DOHH2 (cell line): ENCODE data around the gene ERFL.

ENCODE experiments used
- H3F3A ChIP-seq: fragments of 200-600 bp; sonication (generic), shearing (Covaris generic); 2 replicates; pipeline ENCODE4 v1.6.0; 2016; ENCODE audit warnings: antibody characterized with exemption, mild to moderate bottlenecking; ENCODE audit not compliant: control insufficient read depth, insufficient read depth
- H3K27ac ChIP-seq: fragments of 200-600 bp; sonication (generic); 2 replicates; pipeline ENCODE4 v1.5.1; 2014; ENCODE audit warnings: low read depth, mild to moderate bottlenecking, low read length, moderate library complexity
- H3K27me3 ChIP-seq: fragments of 200-600 bp; sonication (generic); 2 replicates; pipeline ENCODE4 v1.6.1; 2014; ENCODE audit warnings: mild to moderate bottlenecking, low read length, mixed read lengths; ENCODE audit not compliant: control insufficient read depth
- H3K36me3 ChIP-seq: fragments of 200-600 bp; sonication (generic); 2 replicates; pipeline ENCODE4 v1.6.1; 2014; ENCODE audit warnings: mild to moderate bottlenecking, low read length, moderate library complexity, mixed read lengths; ENCODE audit not compliant: control insufficient read depth
- H3K4me1 ChIP-seq: fragments of 200-600 bp; sonication (generic); 2 replicates; pipeline ENCODE4 v1.6.1; 2014; ENCODE audit warnings: mild to moderate bottlenecking, low read length, mixed read lengths; ENCODE audit not compliant: control insufficient read depth
- H3K4me2 ChIP-seq: fragments of 200-600 bp; sonication (generic); 2 replicates; pipeline ENCODE4 v1.6.0; 2014; ENCODE audit warnings: mild to moderate bottlenecking, low read length, moderate library complexity
- H3K4me3 ChIP-seq: fragments of 200-600 bp; sonication (generic); 2 replicates; pipeline ENCODE4 v1.5.1; 2014; ENCODE audit warnings: mild to moderate bottlenecking, low read length, mixed read lengths
- H3K79me2 ChIP-seq: fragments of 200-600 bp; sonication (generic); 2 replicates; pipeline ENCODE4 v1.6.1; 2014; ENCODE audit warnings: mild to moderate bottlenecking, low read length, mixed read lengths; ENCODE audit not compliant: control insufficient read depth
- H3K9me2 ChIP-seq: fragments of 200-600 bp; sonication (generic); replicated peaks from 2 replicates; pipeline ENCODE4 v1.6.1; 2014; ENCODE audit warnings: mild to moderate bottlenecking, low read length, mixed read lengths; ENCODE audit not compliant: control insufficient read depth
- H3K9me3 ChIP-seq: fragments of 200-600 bp; sonication (generic); 2 replicates; pipeline ENCODE4 v1.6.1; 2014; ENCODE audit warnings: antibody characterized with exemption, low read length, mixed read lengths; ENCODE audit not compliant: control insufficient read depth, insufficient read depth
- H4K20me1 ChIP-seq: fragments of 200-600 bp; sonication (generic); 2 replicates; pipeline ENCODE4 v1.6.0; 2014; ENCODE audit warnings: low read depth, mild to moderate bottlenecking, antibody characterized with exemption, low read length, moderate library complexity; ENCODE audit not compliant: control insufficient read depth, insufficient read depth
- EZH2phosphoT487 ChIP-seq: fragments of 200-600 bp; sonication (generic); IDR thresholded peaks from 2 replicates; pipeline ENCODE4 v1.6.1; 2017; ENCODE audit warnings: borderline replicate concordance, mild to moderate bottlenecking, antibody characterized with exemption, low read length, moderate library complexity, mixed read lengths
- TF ChIP-seq, protein P1 (sequence below): fragments of 200-600 bp; sonication (generic); IDR thresholded peaks from one replicate; pipeline ENCODE4 v1.5.1; 2014; ENCODE audit warnings: antibody characterized with exemption, mild to moderate bottlenecking, low read depth, low read length; ENCODE audit not compliant: poor library complexity, severe bottlenecking

ERFL gene

DNA sequence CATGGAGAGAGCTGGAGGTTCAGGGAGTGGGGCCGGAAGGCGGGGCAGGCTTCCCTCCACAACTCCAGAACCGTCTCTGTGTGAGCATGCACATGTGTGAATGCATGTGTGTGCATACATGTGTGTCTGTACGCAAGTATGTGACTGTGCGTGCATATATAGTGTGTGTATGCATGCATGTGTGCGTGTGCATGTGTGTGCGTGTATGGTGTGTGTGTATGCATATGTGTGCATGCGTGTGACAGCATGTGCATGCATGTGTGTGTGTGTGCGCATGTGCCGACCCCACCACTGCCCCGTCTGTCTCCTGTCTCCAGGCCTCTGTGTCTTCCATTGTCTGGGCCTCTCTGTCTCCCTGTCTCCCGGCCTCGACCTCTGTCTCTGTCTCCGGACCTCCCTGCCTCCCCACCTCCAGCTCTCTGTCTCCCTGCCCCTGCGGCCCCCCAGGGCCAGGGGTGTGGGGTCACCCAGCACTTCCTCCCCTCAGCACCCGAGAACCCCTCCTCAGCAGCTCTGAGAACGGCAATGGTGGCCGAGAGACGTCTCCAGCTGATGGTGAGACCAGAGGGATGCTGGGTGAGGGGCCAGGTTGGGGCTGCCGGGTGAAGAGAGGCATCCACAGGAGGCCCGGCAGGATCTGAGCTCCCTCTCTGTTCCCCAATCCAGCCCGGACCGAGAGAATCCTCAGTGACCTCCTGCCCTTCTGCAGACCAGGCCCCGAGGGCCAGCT is 22.8 kb downstream of the ERFL start:
- TF ChIP-seq, protein P1, sequence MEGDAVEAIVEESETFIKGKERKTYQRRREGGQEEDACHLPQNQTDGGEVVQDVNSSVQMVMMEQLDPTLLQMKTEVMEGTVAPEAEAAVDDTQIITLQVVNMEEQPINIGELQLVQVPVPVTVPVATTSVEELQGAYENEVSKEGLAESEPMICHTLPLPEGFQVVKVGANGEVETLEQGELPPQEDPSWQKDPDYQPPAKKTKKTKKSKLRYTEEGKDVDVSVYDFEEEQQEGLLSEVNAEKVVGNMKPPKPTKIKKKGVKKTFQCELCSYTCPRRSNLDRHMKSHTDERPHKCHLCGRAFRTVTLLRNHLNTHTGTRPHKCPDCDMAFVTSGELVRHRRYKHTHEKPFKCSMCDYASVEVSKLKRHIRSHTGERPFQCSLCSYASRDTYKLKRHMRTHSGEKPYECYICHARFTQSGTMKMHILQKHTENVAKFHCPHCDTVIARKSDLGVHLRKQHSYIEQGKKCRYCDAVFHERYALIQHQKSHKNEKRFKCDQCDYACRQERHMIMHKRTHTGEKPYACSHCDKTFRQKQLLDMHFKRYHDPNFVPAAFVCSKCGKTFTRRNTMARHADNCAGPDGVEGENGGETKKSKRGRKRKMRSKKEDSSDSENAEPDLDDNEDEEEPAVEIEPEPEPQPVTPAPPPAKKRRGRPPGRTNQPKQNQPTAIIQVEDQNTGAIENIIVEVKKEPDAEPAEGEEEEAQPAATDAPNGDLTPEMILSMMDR: no peak
- TF ChIP-seq EZH2phosphoT487: no peak
- no peaks in the 10 kb centered on the region for H3F3A ChIP-seq
- no peak overlapping the region for H3K27ac ChIP-seq
- H4K20me1 ChIP-seq: no peaks in the 10 kb centered on the region
- H3K4me1 ChIP-seq: no peaks in the 10 kb centered on the region
- H3K4me3 ChIP-seq: no peak overlapping the region
- no peaks in the 10 kb centered on the region for H3K9me2 ChIP-seq
- no peak overlapping the region for H3K4me2 ChIP-seq
- no peaks in the 10 kb centered on the region for H3K9me3 ChIP-seq
- no peaks in the 10 kb centered on the region for H3K27me3 ChIP-seq
- peaks cover 64% of the 10 kb centered on the region for H3K36me3 ChIP-seq
- no peaks in the 10 kb centered on the region for H3K79me2 ChIP-seq

DNA sequence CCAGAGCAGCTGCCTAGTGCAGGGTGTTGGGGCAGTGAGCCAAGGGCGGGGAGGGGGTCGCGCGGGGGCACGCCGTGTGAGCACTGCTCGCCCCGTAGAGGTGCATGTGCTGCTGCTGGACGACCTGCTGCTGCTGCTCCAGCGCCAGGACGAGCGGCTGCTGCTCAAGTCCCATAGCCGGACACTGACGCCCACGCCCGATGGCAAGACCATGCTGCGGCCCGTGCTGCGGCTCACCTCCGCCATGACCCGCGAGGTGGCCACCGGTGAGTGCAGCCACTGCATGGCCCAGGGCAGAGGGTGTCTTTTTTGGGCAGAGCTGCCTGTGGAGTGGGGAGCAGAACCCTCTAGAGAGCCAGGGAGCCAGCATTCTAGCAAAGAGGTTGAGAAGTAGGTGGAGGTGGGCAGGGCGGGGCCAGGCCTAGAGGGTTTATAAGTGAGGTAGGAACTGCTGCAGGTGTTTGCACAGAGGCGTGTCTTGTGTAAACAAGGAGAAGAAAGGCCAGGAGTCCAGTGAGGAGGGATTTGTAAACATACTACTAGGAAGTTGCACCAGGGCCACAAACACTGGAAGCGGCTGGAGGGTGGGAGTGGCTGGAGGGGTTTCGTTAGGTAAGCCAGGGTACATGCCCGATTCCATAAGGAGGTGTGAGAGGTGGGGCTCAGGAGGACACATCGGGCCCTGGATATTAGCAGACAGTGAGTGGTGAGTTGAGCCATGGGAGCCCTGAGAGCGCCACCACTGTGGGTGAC is 24.0 kb downstream of the ERFL start:
- H4K20me1 ChIP-seq: no peaks in the 10 kb centered on the region
- no peak overlapping the region for H3K4me3 ChIP-seq
- no peaks in the 10 kb centered on the region for H3K9me2 ChIP-seq
- H3K4me2 ChIP-seq: no peak overlapping the region
- peaks cover 74% of the 10 kb centered on the region for H3K36me3 ChIP-seq
- no peaks in the 10 kb centered on the region for H3K4me1 ChIP-seq
- TF ChIP-seq EZH2phosphoT487: no peak
- no peaks in the 10 kb centered on the region for H3F3A ChIP-seq
- no peak overlapping the region for H3K27ac ChIP-seq
- H3K79me2 ChIP-seq: no peaks in the 10 kb centered on the region
- H3K27me3 ChIP-seq: no peaks in the 10 kb centered on the region
- no peaks in the 10 kb centered on the region for H3K9me3 ChIP-seq

DNA sequence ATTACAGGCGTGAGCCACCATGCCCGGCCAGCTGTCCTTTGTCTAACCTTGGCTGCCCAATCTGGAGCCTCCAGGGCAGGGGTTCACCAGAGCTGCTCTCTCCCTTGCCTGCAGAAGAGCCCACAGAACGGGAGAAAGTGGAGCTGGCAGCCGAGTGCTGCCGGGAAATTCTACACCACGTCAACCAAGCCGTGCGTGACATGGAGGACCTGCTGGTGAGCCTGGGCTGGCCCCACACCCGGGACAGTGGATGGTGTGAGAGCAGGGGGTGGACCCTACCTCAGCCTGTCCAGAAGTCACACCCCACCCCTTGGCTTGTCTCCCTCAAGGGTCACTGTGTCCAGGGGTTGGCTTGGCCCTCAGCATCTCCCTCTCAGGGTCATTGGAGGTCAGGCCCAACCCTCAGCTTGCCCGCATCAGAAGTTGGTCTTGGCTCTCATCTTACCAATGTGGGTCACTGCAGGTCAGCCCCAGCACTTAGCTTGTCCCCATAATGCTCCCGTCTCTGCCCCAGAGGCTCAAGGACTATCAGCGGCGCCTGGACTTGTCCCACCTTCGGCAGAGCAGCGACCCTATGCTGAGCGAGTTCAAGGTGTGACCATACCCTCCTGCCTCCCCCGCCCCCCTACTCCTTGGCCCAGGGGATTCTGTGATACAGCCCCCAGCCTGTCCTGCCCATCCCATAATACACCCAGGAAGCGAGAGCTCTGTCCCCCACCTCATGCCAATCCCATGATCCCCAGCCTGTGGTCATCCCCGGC is 24.9 kb downstream of the ERFL start:
- no peak for TF ChIP-seq EZH2phosphoT487
- TF ChIP-seq, protein P1: no peak
- no peaks in the 10 kb centered on the region for H3K9me3 ChIP-seq
- no peaks in the 10 kb centered on the region for H3K27me3 ChIP-seq
- no peak overlapping the region for H3K4me2 ChIP-seq
- H4K20me1 ChIP-seq: no peaks in the 10 kb centered on the region
- no peak overlapping the region for H3K4me3 ChIP-seq
- no peaks in the 10 kb centered on the region for H3F3A ChIP-seq
- peaks cover 83% of the 10 kb centered on the region for H3K36me3 ChIP-seq
- H3K4me1 ChIP-seq: no peaks in the 10 kb centered on the region
- H3K79me2 ChIP-seq: peaks cover 2% of the 10 kb centered on the region; the same call in 1 of the 2 replicates
- no peaks in the 10 kb centered on the region for H3K9me2 ChIP-seq
- H3K27ac ChIP-seq: no peak overlapping the region
